Effector CD8-positive, alpha-beta T cell (primary cell): ENCODE data around the gene TMIGD2.
"Not testable (repeated sequence)": the region's sequence is repeated elsewhere in the genome, so short reads cannot be mapped to it uniquely, and the experiment has no call there.

Source experiments
- DNase-seq: peaks from one replicate; lab custom pipeline; 2025; lab: John Stamatoyannopoulos, UW

TMIGD2 gene

GRCh38 chr19:4297901-4298809 is 4.0 kb downstream of the TMIGD2 start:
- no peak for DNase-seq

GRCh38 chr19:4295972-4296771 is 6.0 kb downstream of the TMIGD2 start:
- no peak for DNase-seq

GRCh38 chr19:4294389-4294788 is 7.8 kb downstream of the TMIGD2 start:
- no peak for DNase-seq

- no peak for DNase-seq
Observed at GRCh38 chr19:4292515-4292914, 9.7 kb downstream of the TMIGD2 start.

GRCh38 chr19:4291184-4291732 is 10.9 kb downstream of the TMIGD2 start:
- no peak for DNase-seq

- DNase-seq, result no peak
Observed at GRCh38 chr19:4288091-4288777, 14.0 kb downstream of the TMIGD2 start.

GRCh38 chr19:4286141-4286540 is 16.0 kb downstream of the TMIGD2 start:
- not testable (repeated sequence) for DNase-seq

GRCh38 chr19:4284974-4285373 is 17.2 kb downstream of the TMIGD2 start:
- DNase-seq, result no peak

- DNase-seq, result no peak
Observed at GRCh38 chr19:4284176-4284958, 17.8 kb downstream of the TMIGD2 start.

GRCh38 chr19:4279530-4280422 is 22.4 kb downstream of the TMIGD2 start:
- no peak for DNase-seq

GRCh38 chr19:4279267-4279529 is 23.0 kb downstream of the TMIGD2 start:
- DNase-seq, result no peak

- DNase-seq, result no peak
Observed at GRCh38 chr19:4278419-4279266, 23.5 kb downstream of the TMIGD2 start, which contains the start of gene SHD. TSS of gene SHD (plus strand) at chr19:4279266. CDS start at chr19:4280064, 798 bp downstream.

GRCh38 chr19:4278010-4278409 is 24.2 kb downstream of the TMIGD2 start:
- DNase-seq, result no peak

- no peak for DNase-seq
Observed at GRCh38 chr19:4277191-4277696, 24.9 kb downstream of the TMIGD2 start.

GRCh38 chr19:4274321-4274686 is 27.9 kb downstream of the TMIGD2 start:
- DNase-seq, result not testable (repeated sequence)

- DNase-seq, result no peak
Observed at GRCh38 chr19:4272894-4273293, 29.3 kb downstream of the TMIGD2 start.

- DNase-seq, result no peak
Observed at GRCh38 chr19:4268816-4269430, 33.3 kb downstream of the TMIGD2 start.

- no peak for DNase-seq
Observed at GRCh38 chr19:4267901-4268815, 34.0 kb downstream of the TMIGD2 start.
